ENCODE measurements around the gene SETDB2.
A peak's percentile ranks its signal among the peaks of the same experiment; 100 is the strongest.

SETDB2 gene

GRCh38 chr13:49497272-49497671 is 53.2 kb downstream of the SETDB2 start:
- no peaks in the 10 kb centered on the region for H3K27me3 ChIP-seq (replicated peaks)
- in situ Hi-C loops (cut with HindIII; ENCODE audit: low pct_ligation_motif_present, low sequenced_read_pairs), result no loop called here
- DNase-seq, result no peak
- TF ChIP-seq CTCF (IDR thresholded peaks at IDR 0.05; ENCODE audit: low read depth, low read length, missing control alignments), result no peak
- no peak overlapping the region for H3K27ac ChIP-seq
- H3K36me3 ChIP-seq (replicated peaks), result no peaks in the 10 kb centered on the region
- H3K4me3 ChIP-seq (ENCODE audit: low read depth, low read length), result no peak overlapping the region

- Histone ChIP-seq H3K4me3 (ENCODE audit: low read depth, low read length) (no peak overlapping the region), H3K27ac (no peak overlapping the region), H3K27me3 (replicated peaks) (no peaks in the 10 kb centered on the region), H3K36me3 (replicated peaks) (no peaks in the 10 kb centered on the region)
- in situ Hi-C loops (cut with HindIII; ENCODE audit: low pct_ligation_motif_present, low sequenced_read_pairs), result no loop called here
- TF ChIP-seq CTCF (IDR thresholded peaks at IDR 0.05; ENCODE audit: low read depth, low read length, missing control alignments), result no peak
- DNase-seq, result no peak
Observed at GRCh38 chr13:49498206-49498605, 54.1 kb downstream of the SETDB2 start.

GRCh38 chr13:49499889-49500660 is 56.0 kb downstream of the SETDB2 start:
- in situ Hi-C loops (cut with HindIII; ENCODE audit: low pct_ligation_motif_present, low sequenced_read_pairs), result no loop called here
- peak overlapping the region; percentile 59 for H3K27ac ChIP-seq
- no peaks in the 10 kb centered on the region for H3K36me3 ChIP-seq (replicated peaks)
- no peak for TF ChIP-seq CTCF (IDR thresholded peaks at IDR 0.05; ENCODE audit: low read depth, low read length, missing control alignments)
- DNase-seq, result peak; percentile 63
- no peak overlapping the region for H3K4me3 ChIP-seq (ENCODE audit: low read depth, low read length)
- no peaks in the 10 kb centered on the region for H3K27me3 ChIP-seq (replicated peaks)

GRCh38 chr13:49502954-49503353 is 58.9 kb downstream of the SETDB2 start:
- in situ Hi-C loops (cut with HindIII; ENCODE audit: low pct_ligation_motif_present, low sequenced_read_pairs), result no loop called here
- H3K36me3 ChIP-seq (replicated peaks), result no peaks in the 10 kb centered on the region
- no peak for DNase-seq
- H3K27me3 ChIP-seq (replicated peaks), result no peaks in the 10 kb centered on the region
- H3K4me3 ChIP-seq (ENCODE audit: low read depth, low read length), result no peak overlapping the region
- no peak overlapping the region for H3K27ac ChIP-seq
- no peak for TF ChIP-seq CTCF (IDR thresholded peaks at IDR 0.05; ENCODE audit: low read depth, low read length, missing control alignments)

- Histone ChIP-seq H3K27ac (no peak overlapping the region), H3K27me3 (replicated peaks) (no peaks in the 10 kb centered on the region), H3K4me3 (ENCODE audit: low read depth, low read length) (no peak overlapping the region), H3K36me3 (replicated peaks) (no peaks in the 10 kb centered on the region)
- no peak for DNase-seq
- in situ Hi-C loops (cut with HindIII; ENCODE audit: low pct_ligation_motif_present, low sequenced_read_pairs), result no loop called here
- TF ChIP-seq CTCF (IDR thresholded peaks at IDR 0.05; ENCODE audit: low read depth, low read length, missing control alignments), result no peak
Observed at GRCh38 chr13:49503951-49504350, 59.9 kb downstream of the SETDB2 start.

- Histone ChIP-seq H3K4me3 (ENCODE audit: low read depth, low read length) (no peak overlapping the region), H3K27ac (no peak overlapping the region), H3K27me3 (replicated peaks) (no peaks in the 10 kb centered on the region), H3K36me3 (replicated peaks) (peaks cover 13% of the 10 kb centered on the region)
- in situ Hi-C loops (cut with HindIII; ENCODE audit: low pct_ligation_motif_present, low sequenced_read_pairs), result no loop called here
- TF ChIP-seq CTCF (IDR thresholded peaks at IDR 0.05; ENCODE audit: low read depth, low read length, missing control alignments), result no peak
- DNase-seq, result no peak
Observed at GRCh38 chr13:49512578-49512977, 68.5 kb downstream of the SETDB2 start.
